HEK293 (cell line): Measurements from ENCODE around the gene CFL1.

Source experiments
- CTCF ChIA-PET: fragments of 350-600 bp; formaldehyde crosslinking; extraction: SDS; loops from one replicate; lab custom pipeline; 2021; ENCODE audit warnings: antibody characterized with exemption; lab: Yijun Ruan, JAX
- POLR2A ChIA-PET: fragments of 300-600 bp; formaldehyde crosslinking; extraction: SDS; loops from one replicate; lab custom pipeline; 2020; ENCODE audit warnings: antibody characterized with exemption, inconsistent platforms; lab: Yijun Ruan, JAX
- H3K27ac ChIP-seq: fragments of 200-500 bp; sonication (Bioruptor generic); 2 replicates; pipeline ENCODE4 v1.5.1; 2014; ENCODE audit warnings: low read depth, low read length, control low read depth, inconsistent platforms; ENCODE audit errors: extremely low read depth
- H3K36me3 ChIP-seq, 2 experiments: fragments of 200-500 bp in 1 of 2; sonication (Bioruptor generic) in 1 of 2; 1 replicate in 1 of 2; 2 replicates in 1 of 2; pipeline ENCODE4 v1.5.1; 2014 to 2017; ENCODE audit warnings: inconsistent platforms in 2 of 2, low read length in 2 of 2; ENCODE audit not compliant: control insufficient read depth in 2 of 2, insufficient read depth in 1 of 2
- H3K4me1 ChIP-seq: fragments of 200-500 bp; sonication (Bioruptor generic); 2 replicates; pipeline ENCODE4 v1.5.1; 2014; ENCODE audit warnings: mild to moderate bottlenecking, low read length, inconsistent platforms; ENCODE audit not compliant: control insufficient read depth, insufficient read depth
- H3K4me3 ChIP-seq: 2 replicates; pipeline ENCODE4 v1.5.1; 2011; ENCODE audit warnings: low read depth, mild to moderate bottlenecking, control low read depth, low read length, moderate library complexity
- H3K9me3 ChIP-seq: fragments of 200-500 bp; sonication (Bioruptor generic); 2 replicates; pipeline ENCODE4 v1.5.1; 2014; ENCODE audit warnings: low read depth, low read length, inconsistent platforms; ENCODE audit not compliant: control insufficient read depth, insufficient read depth
- FEZF1 ChIP-seq: fragments of 450-650 bp; formaldehyde crosslinking; IDR thresholded peaks from 2 replicates; pipeline ENCODE4 v1.5.1; 2016; ENCODE audit warnings: missing biosample characterization, missing genetic modification characterization
- GLI2 ChIP-seq: fragments of 450-650 bp; formaldehyde crosslinking; IDR thresholded peaks from 2 replicates; pipeline ENCODE4; 2017; ENCODE audit warnings: missing biosample characterization, missing genetic modification characterization, low read depth, borderline replicate concordance
- GLIS1 ChIP-seq: fragments of 450-650 bp; formaldehyde crosslinking; IDR thresholded peaks from 2 replicates; pipeline ENCODE4 v1.5.1; 2016; ENCODE audit warnings: missing biosample characterization, missing genetic modification characterization
- TCF7L2 ChIP-seq: IDR thresholded peaks from 2 replicates; pipeline ENCODE4 v1.6.1; 2011; ENCODE audit warnings: low read depth, mild to moderate bottlenecking, inconsistent platforms, low read length, moderate library complexity, borderline replicate concordance
- TRIM28 ChIP-seq: IDR thresholded peaks from 2 replicates; pipeline ENCODE4 v1.6.1; 2011; ENCODE audit warnings: low read length, control low read depth, borderline replicate concordance
- YY2 ChIP-seq: fragments of 450-650 bp; formaldehyde crosslinking; IDR thresholded peaks from 2 replicates; pipeline ENCODE4 v1.5.1; 2016; ENCODE audit warnings: missing biosample characterization, missing genetic modification characterization
- ZBTB7A ChIP-seq: fragments of 450-650 bp; formaldehyde crosslinking; IDR thresholded peaks from 2 replicates; pipeline ENCODE4 v1.5.1; 2016; ENCODE audit warnings: low read depth, missing biosample characterization, missing genetic modification characterization
- ZIC2 ChIP-seq: fragments of 450-650 bp; formaldehyde crosslinking; IDR thresholded peaks from 2 replicates; pipeline ENCODE4 v1.5.1; 2016; ENCODE audit warnings: missing biosample characterization, missing genetic modification characterization
- ZNF132 ChIP-seq: fragments of 450-650 bp; formaldehyde crosslinking; IDR thresholded peaks from 2 replicates; pipeline ENCODE4 v1.5.1; 2017; ENCODE audit warnings: missing biosample characterization, missing genetic modification characterization, borderline replicate concordance
- ZNF223 ChIP-seq: fragments of 450-650 bp; formaldehyde crosslinking; IDR thresholded peaks from 2 replicates; pipeline ENCODE4 v1.5.1; 2016; ENCODE audit warnings: missing biosample characterization, missing genetic modification characterization
- ZNF266 ChIP-seq: fragments of 450-650 bp; formaldehyde crosslinking; IDR thresholded peaks from 2 replicates; pipeline ENCODE4 v1.5.1; 2016; ENCODE audit warnings: missing biosample characterization, missing genetic modification characterization, low read depth
- ZNF311 ChIP-seq: fragments of 450-650 bp; formaldehyde crosslinking; IDR thresholded peaks from 2 replicates; pipeline ENCODE4 v1.5.1; 2017; ENCODE audit warnings: missing biosample characterization, missing genetic modification characterization, borderline replicate concordance
- ZNF521 ChIP-seq: fragments of 450-650 bp; formaldehyde crosslinking; IDR thresholded peaks from 2 replicates; pipeline ENCODE4 v1.5.1; 2017; ENCODE audit warnings: missing biosample characterization, mild to moderate bottlenecking, missing genetic modification characterization
- ZNF571 ChIP-seq: fragments of 450-650 bp; formaldehyde crosslinking; IDR thresholded peaks from 2 replicates; pipeline ENCODE4 v1.5.0; 2017; ENCODE audit warnings: missing biosample characterization, missing genetic modification characterization
- ZNF596 ChIP-seq: fragments of 450-650 bp; IDR thresholded peaks from 2 replicates; pipeline ENCODE4 v1.5.0; 2018; ENCODE audit warnings: missing biosample characterization, mild to moderate bottlenecking, missing genetic modification characterization, moderate library complexity
- ZNF623 ChIP-seq: fragments of 450-650 bp; formaldehyde crosslinking; IDR thresholded peaks from 2 replicates; pipeline ENCODE4 v1.5.1; 2016; ENCODE audit warnings: missing biosample characterization, missing genetic modification characterization
- ZNF626 ChIP-seq: fragments of 450-650 bp; sonication (Bioruptor Pico); formaldehyde crosslinking; IDR thresholded peaks from 2 replicates; pipeline ENCODE4 v1.5.1; 2018; ENCODE audit warnings: missing biosample characterization, missing genetic modification characterization, inconsistent platforms
- ZNF664 ChIP-seq: fragments of 450-650 bp; formaldehyde crosslinking; IDR thresholded peaks from 2 replicates; pipeline ENCODE4 v1.5.1; 2016; ENCODE audit warnings: missing biosample characterization, missing genetic modification characterization
- ZNF670 ChIP-seq: fragments of 450-650 bp; formaldehyde crosslinking; IDR thresholded peaks from 2 replicates; pipeline ENCODE4 v1.5.1; 2016; ENCODE audit warnings: missing biosample characterization, missing genetic modification characterization, low read depth
- ZNF701 ChIP-seq: fragments of 450-650 bp; formaldehyde crosslinking; IDR thresholded peaks from 2 replicates; pipeline ENCODE4 v1.5.1; 2016; ENCODE audit warnings: missing biosample characterization, missing genetic modification characterization
- ZNF776 ChIP-seq: fragments of 450-650 bp; formaldehyde crosslinking; IDR thresholded peaks from 2 replicates; pipeline ENCODE4 v1.5.0; 2017; ENCODE audit warnings: missing biosample characterization, missing genetic modification characterization, borderline replicate concordance
- ZNF785 ChIP-seq: fragments of 450-650 bp; formaldehyde crosslinking; IDR thresholded peaks from 2 replicates; pipeline ENCODE4 v1.5.1; 2016; ENCODE audit warnings: missing biosample characterization, missing genetic modification characterization
- ZNF837 ChIP-seq: fragments of 450-650 bp; formaldehyde crosslinking; IDR thresholded peaks from 2 replicates; pipeline ENCODE4 v1.5.1; 2016; ENCODE audit warnings: missing biosample characterization, missing genetic modification characterization
- TF ChIP-seq, protein P1 (sequence below): fragments of 450-650 bp; formaldehyde crosslinking; IDR thresholded peaks from 2 replicates; pipeline ENCODE4 v1.5.1; 2016; ENCODE audit warnings: missing biosample characterization, missing genetic modification characterization

The CFL1 gene

DNA sequence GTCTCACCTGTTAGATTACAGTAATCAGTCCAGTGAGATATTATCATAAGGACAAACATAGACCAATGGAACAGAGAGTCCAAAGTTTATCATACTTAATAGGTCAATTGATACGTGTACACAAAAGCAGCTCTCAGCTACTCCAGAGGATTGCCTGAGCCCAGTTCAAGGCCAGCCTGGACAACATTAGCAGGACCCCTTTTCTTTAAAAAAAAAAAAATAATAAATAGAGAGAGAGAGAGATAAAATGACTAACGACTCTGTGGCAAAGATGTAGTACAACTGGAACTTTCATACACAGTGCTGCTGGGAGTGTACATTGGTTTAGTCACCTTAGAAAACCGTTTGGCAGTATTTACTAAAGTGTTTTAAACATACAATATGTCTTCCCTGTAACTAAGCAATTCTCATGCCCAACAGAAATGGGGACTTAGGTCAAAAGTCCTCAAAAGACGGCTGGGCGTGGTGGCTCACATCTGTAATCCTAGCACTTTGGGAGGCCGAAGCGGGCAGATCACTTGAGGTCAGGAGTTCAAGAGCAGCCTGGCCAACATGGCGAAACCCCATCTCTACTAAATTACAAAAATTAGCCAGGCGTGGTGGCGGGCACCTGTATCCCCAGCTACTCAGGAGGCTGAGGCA is 13.6 kb downstream of the CFL1 start:
- ChIA-PET POLR2A (interaction anchor here (1.0 to 1.5 kb wide), 2 partner anchors 8 to 14 kb away, joined by 3 to 4 read pairs; partner anchors contain the start of gene CFL1), CTCF (interaction anchor here (0.6 to 1.6 kb wide), 2 partner anchors 28 to 132 kb away, joined by 4 read pairs; partner anchors contain the start of gene KAT5)
- Histone ChIP-seq H3K4me3 (no peak overlapping the region), H3K36me3 (no peaks in the 10 kb centered on the region), H3K9me3 (no peaks in the 10 kb centered on the region), H3K4me1 (no peaks in the 10 kb centered on the region), H3K27ac (no peak overlapping the region)
- no peak for TF ChIP-seq ZBTB7A (tag by site-specific recombination)
- TF ChIP-seq ZIC2 (tag by site-specific recombination): no peak
- no peak for TF ChIP-seq ZNF311 (tag by site-specific recombination)
- TF ChIP-seq ZNF266 (tag by site-specific recombination): no peak
- TF ChIP-seq, protein P1, sequence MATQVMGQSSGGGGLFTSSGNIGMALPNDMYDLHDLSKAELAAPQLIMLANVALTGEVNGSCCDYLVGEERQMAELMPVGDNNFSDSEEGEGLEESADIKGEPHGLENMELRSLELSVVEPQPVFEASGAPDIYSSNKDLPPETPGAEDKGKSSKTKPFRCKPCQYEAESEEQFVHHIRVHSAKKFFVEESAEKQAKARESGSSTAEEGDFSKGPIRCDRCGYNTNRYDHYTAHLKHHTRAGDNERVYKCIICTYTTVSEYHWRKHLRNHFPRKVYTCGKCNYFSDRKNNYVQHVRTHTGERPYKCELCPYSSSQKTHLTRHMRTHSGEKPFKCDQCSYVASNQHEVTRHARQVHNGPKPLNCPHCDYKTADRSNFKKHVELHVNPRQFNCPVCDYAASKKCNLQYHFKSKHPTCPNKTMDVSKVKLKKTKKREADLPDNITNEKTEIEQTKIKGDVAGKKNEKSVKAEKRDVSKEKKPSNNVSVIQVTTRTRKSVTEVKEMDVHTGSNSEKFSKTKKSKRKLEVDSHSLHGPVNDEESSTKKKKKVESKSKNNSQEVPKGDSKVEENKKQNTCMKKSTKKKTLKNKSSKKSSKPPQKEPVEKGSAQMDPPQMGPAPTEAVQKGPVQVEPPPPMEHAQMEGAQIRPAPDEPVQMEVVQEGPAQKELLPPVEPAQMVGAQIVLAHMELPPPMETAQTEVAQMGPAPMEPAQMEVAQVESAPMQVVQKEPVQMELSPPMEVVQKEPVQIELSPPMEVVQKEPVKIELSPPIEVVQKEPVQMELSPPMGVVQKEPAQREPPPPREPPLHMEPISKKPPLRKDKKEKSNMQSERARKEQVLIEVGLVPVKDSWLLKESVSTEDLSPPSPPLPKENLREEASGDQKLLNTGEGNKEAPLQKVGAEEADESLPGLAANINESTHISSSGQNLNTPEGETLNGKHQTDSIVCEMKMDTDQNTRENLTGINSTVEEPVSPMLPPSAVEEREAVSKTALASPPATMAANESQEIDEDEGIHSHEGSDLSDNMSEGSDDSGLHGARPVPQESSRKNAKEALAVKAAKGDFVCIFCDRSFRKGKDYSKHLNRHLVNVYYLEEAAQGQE (tag by site-specific recombination): no peak
- no peak for TF ChIP-seq ZNF701 (tag by site-specific recombination)
- no peak for TF ChIP-seq ZNF223
- TF ChIP-seq ZNF837 (tag by site-specific recombination): no peak
- TF ChIP-seq FEZF1: no peak
- TF ChIP-seq ZNF664: no peak
- TF ChIP-seq ZNF521: no peak
- TF ChIP-seq GLI2 (tag by site-specific recombination): no peak
- no peak for TF ChIP-seq ZNF596 (tag by site-specific recombination)

DNA sequence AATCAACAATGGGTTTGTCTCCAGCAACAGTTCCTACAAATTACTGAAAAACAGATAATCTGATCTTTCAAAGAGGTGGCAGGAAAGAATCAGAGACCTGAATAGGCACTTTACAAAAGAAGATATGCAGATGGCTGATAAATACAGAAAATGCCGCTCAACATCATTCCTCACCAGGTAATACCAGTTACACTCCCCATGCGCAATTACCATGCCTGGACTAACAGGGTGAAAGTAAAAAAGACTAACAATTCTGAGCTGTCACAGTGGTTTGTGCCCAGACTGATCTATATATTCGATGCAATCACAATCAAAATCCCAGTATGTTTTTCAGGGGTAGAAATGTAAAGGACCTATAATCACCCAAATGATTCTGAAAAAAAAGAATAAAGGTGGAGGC is 14.2 kb downstream of the CFL1 start:
- Histone ChIP-seq H3K4me1 (no peaks in the 10 kb centered on the region), H3K36me3 (no peaks in the 10 kb centered on the region)
- POLR2A ChIA-PET: interaction anchor here (1.0 kb wide), 1 partner anchor 9 kb away, joined by 3 read pairs; no protein-coding TSS in a partner anchor
- TF ChIP-seq GLIS1 (tag by site-specific recombination) (no peak), ZNF785 (tag by site-specific recombination) (no peak), ZNF670 (tag by site-specific recombination) (no peak), ZNF626 (no peak), TCF7L2 (no peak), TRIM28 (no peak)
- TF ChIP-seq, all 188 proteins: peak for 0
- Histone ChIP-seq H3K27ac (no peak overlapping the region), H3K4me3 (no peak overlapping the region), H3K9me3 (no peaks in the 10 kb centered on the region)
- CTCF ChIA-PET: interaction anchor here (0.6 to 1.7 kb wide), 5 partner anchors 7 to 132 kb away, joined by 3 to 7 read pairs (median 4); partner anchors contain the start of genes KAT5 and MUS81

DNA sequence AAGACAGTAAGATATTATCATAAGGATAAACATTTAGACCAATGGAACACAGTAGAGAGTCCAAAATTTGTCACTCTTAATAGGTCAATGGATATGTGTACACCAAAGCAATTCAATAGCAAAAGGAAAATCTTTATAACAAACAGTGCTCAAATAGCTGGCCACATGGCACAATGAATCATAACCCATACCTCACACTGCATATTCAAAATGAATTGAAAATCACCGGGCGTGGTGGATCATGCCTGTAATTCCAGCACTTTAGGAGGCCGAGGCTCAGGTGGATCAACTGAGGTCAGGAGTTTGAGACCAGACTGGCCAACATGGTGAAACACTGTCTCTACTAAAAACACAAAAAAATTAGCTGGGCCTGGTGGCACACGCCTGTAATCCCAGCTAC is 15.8 kb downstream of the CFL1 start:
- ChIA-PET CTCF (interaction anchor here (0.9 to 1.7 kb wide), 3 partner anchors 9 to 166 kb away, joined by 5 to 7 read pairs (median 6); no protein-coding TSS in a partner anchor), POLR2A (interaction anchor here (0.7 kb wide), 1 partner anchor 15 kb away, joined by 8 read pairs; no protein-coding TSS in a partner anchor)
- H3K9me3 ChIP-seq: no peaks in the 10 kb centered on the region
- no peak overlapping the region for H3K27ac ChIP-seq
- H3K4me1 ChIP-seq: no peaks in the 10 kb centered on the region
- TF ChIP-seq ZNF623: no peak
- no peak for TF ChIP-seq ZIC2 (tag by site-specific recombination)
- no peak for TF ChIP-seq YY2 (tag by site-specific recombination)
- TF ChIP-seq ZNF571: no peak
- no peak for TF ChIP-seq ZNF132 (tag by site-specific recombination)
- no peak for TF ChIP-seq ZNF776
- no peak overlapping the region for H3K4me3 ChIP-seq
- no peaks in the 10 kb centered on the region for H3K36me3 ChIP-seq
